ENCODE data around the gene DPYSL4. TPM values are rescaled to one million over a fixed set of nuclear protein-coding genes. Genes with fewer than 3 reads are reported as not detected.

Gene DPYSL4
- total RNA-seq, 1 donor from 2014 or later: 43.6 TPM

GRCh38 chr10:132175907-132176581 lies 10.7 kb upstream of the DPYSL4 start:
- DNase-seq (ENCODE audit: low spot score in 2 of 2): peak in 1 of 2 donors; percentile 70
- FAIRE-seq: no peak

GRCh38 chr10:132176623-132177500 lies 9.9 kb upstream of the DPYSL4 start:
- DNase-seq (ENCODE audit: low spot score in 2 of 2) (no peak), FAIRE-seq (no peak)

DNA sequence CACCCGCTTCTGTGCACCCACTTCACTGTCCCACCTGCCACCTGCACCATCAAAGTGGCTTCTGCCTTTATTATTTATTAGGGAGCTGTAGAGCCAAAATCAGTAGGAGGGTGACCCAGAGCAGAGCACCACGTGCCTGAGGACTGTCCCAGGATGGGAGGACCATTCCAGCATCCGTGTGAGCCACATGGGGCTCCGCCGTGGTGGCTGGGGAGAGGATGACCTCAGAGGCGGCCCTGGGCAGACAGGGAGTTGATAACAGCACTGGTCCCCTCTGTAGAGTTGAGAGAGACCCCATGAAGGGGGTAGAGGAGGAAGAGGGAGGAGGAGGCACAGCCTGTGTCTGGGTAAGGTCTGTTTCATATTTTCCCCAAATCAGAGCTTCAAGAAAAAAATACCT lies 8.7 kb upstream of the DPYSL4 start:
- no peak for DNase-seq (ENCODE audit: low spot score in 2 of 2)
- FAIRE-seq: no peak

- DNase-seq (ENCODE audit: low spot score in 2 of 2): no peak
- no peak for FAIRE-seq
These were observed 7.8 kb upstream of the DPYSL4 start for GRCh38 chr10:132178672-132179545.

GRCh38 chr10:132179551-132180392 lies 7.0 kb upstream of the DPYSL4 start:
- FAIRE-seq (no peak), DNase-seq (ENCODE audit: low spot score in 2 of 2) (no peak)

GRCh38 chr10:132180736-132181135 lies 6.0 kb upstream of the DPYSL4 start:
- FAIRE-seq: no peak
- no peak for DNase-seq (ENCODE audit: low spot score in 2 of 2)

- DNase-seq (ENCODE audit: low spot score in 2 of 2) (no peak), FAIRE-seq (no peak)
These were observed 4.9 kb upstream of the DPYSL4 start for GRCh38 chr10:132181691-132182425.

DNA sequence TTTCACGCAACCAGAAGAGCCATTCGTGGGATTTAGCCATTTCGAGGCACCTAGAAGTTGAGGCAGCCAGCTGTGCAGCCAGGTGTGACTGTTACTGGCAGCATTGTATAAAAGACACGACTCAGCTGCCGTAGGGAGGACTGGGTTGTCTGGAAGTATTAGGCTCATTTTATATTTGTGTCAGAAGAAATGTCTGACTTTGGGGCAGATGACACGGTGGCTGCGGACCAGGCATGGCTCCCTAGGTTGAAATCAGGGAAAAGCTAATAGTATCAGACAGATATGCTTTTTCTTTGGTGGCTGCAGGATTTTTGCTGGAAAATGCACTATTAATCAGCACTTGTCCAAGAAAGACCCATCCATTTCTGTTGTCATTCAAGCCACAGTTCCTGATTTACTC lies 4.2 kb upstream of the DPYSL4 start:
- no peak for FAIRE-seq
- DNase-seq (ENCODE audit: low spot score in 2 of 2): no peak

DNA sequence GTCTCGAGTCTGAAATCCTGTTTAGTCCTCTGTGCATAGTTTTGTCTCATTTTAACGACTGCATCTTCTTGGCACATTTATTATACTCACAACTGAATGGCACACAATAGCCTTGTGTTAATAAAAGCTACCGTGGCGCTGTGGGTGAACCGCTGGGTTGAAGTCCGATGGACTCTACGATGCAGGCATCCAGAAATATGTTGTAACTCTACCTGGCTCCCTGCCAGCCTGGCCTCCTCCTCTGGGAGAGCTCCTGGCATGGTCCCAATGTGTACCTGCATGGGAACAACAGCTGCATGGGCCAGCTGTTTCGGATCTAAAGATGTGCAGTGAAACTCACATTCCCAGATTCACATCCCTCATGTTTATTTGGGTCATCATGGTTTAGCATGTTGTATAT lies 3.7 kb upstream of the DPYSL4 start:
- DNase-seq (ENCODE audit: low spot score in 2 of 2) (no peak), FAIRE-seq (no peak)

GRCh38 chr10:132184816-132185593 lies 1.7 kb upstream of the DPYSL4 start:
- DNase-seq (ENCODE audit: low spot score in 2 of 2) (no peak), FAIRE-seq (no peak)

- no peak for FAIRE-seq
- no peak for DNase-seq (ENCODE audit: low spot score in 2 of 2)
These were observed 904 bp upstream of the DPYSL4 start for GRCh38 chr10:132185601-132186487.

GRCh38 chr10:132187430-132188138 lies 836 bp downstream of the DPYSL4 start:
- FAIRE-seq (no peak), DNase-seq (ENCODE audit: low spot score in 2 of 2) (no peak)

GRCh38 chr10:132188331-132188730 lies 1.6 kb downstream of the DPYSL4 start:
- FAIRE-seq (no peak), DNase-seq (ENCODE audit: low spot score in 2 of 2) (no peak)

GRCh38 chr10:132189016-132189415 lies 2.3 kb downstream of the DPYSL4 start:
- no peak for DNase-seq (ENCODE audit: low spot score in 2 of 2)
- no peak for FAIRE-seq

DNA sequence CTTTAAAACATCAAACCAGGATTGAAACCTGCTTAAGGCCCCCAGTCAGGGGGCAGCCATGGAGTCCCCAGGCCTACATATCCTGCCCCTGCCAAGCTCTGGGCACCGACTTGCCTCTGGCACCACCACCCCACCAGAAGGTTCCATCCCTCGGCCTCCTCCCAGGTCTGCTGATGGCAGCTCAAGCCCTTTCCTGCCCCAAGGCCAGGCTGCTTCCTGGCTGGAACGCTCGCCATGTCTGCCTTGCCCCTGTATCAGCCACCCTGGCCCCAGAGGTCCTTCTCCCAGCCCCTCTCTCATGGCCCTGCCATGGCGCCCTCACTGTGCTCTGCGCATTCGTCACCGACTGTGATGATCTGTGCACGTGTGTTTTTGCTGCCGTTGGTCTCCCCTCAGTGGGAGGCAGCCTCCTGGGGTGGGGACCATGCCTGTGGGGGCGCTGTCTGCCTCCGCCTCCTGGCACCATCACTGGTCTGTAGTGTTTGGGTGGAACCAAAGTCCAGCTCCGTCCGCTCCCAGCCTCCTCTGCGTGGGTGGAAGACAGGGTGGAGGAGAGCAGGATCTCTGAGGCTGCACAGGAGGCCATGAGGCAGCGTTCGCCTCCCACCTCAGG lies 3.2 kb downstream of the DPYSL4 start:
- FAIRE-seq (no peak), DNase-seq (ENCODE audit: low spot score in 2 of 2) (no peak)
